ENCODE data around the gene CDC42EP5. TPM values are rescaled to one million over a fixed set of nuclear protein-coding genes. Genes with fewer than 3 reads are reported as not detected.

CDC42EP5 gene
- total RNA-seq, 1 donor from 2014 or later: 64.2 TPM

GRCh38 chr19:54440641-54441040, 32.5 kb downstream of the CDC42EP5 start:
- H3K9ac ChIP-seq (ENCODE audit: low read length): no peak overlapping the region
- H3K4me2 ChIP-seq (ENCODE audit: low read length): no peak overlapping the region
- H2AFZ ChIP-seq (ENCODE audit: low read depth, low read length): no peak overlapping the region
- H3K79me2 ChIP-seq (ENCODE audit: insufficient read depth, low read length): peaks cover 4% of the 10 kb centered on the region
- Mint-ChIP-seq H3K27ac (ENCODE audit: unreplicated experiment) (no peak overlapping the region), H3K4me1 (ENCODE audit: low read depth, unreplicated experiment) (peaks cover 3% of the 10 kb centered on the region), H3K9me3 (ENCODE audit: unreplicated experiment) (no peaks in the 10 kb centered on the region), H3K4me3 (ENCODE audit: unreplicated experiment) (no peak overlapping the region), H3K27me3 (ENCODE audit: low read depth, unreplicated experiment) (no peaks in the 10 kb centered on the region), H3K36me3 (ENCODE audit: low read depth, unreplicated experiment) (peaks cover 16% of the 10 kb centered on the region)
- peaks cover 2% of the 10 kb centered on the region for H3K36me3 ChIP-seq (ENCODE audit: insufficient read depth, low read length)
- TF ChIP-seq EZH2 (IDR thresholded peaks at IDR 0.05; ENCODE audit: insufficient read depth, low read length): no peak
- TF ChIP-seq, protein P1, sequence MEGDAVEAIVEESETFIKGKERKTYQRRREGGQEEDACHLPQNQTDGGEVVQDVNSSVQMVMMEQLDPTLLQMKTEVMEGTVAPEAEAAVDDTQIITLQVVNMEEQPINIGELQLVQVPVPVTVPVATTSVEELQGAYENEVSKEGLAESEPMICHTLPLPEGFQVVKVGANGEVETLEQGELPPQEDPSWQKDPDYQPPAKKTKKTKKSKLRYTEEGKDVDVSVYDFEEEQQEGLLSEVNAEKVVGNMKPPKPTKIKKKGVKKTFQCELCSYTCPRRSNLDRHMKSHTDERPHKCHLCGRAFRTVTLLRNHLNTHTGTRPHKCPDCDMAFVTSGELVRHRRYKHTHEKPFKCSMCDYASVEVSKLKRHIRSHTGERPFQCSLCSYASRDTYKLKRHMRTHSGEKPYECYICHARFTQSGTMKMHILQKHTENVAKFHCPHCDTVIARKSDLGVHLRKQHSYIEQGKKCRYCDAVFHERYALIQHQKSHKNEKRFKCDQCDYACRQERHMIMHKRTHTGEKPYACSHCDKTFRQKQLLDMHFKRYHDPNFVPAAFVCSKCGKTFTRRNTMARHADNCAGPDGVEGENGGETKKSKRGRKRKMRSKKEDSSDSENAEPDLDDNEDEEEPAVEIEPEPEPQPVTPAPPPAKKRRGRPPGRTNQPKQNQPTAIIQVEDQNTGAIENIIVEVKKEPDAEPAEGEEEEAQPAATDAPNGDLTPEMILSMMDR (IDR thresholded peaks at IDR 0.05; ENCODE audit: insufficient read depth, low read depth, low read length): no peak
- H3K4me1 ChIP-seq (ENCODE audit: insufficient read depth, low read length): peaks cover 4% of the 10 kb centered on the region
- H3K4me3 ChIP-seq (ENCODE audit: insufficient read depth, low read depth, low read length): no peak overlapping the region
- H3K9me3 ChIP-seq (ENCODE audit: insufficient read depth, low read depth, low read length): no peaks in the 10 kb centered on the region
- H3K27ac ChIP-seq (ENCODE audit: low read depth, low read length): no peak overlapping the region
- H4K20me1 ChIP-seq (ENCODE audit: insufficient read depth, low read length): peaks cover 38% of the 10 kb centered on the region
- FAIRE-seq (no peak), DNase-seq (ENCODE audit: low read depth) (no peak)
- no peaks in the 10 kb centered on the region for H3K27me3 ChIP-seq (ENCODE audit: insufficient read depth, low read length)

GRCh38 chr19:54439174-54439851, 33.8 kb downstream of the CDC42EP5 start:
- no peak overlapping the region for H3K27ac Mint-ChIP-seq (ENCODE audit: unreplicated experiment)
- DNase-seq (ENCODE audit: low read depth): no peak

More at GRCh38 chr19:54439174-54439851, 33.8 kb downstream of the CDC42EP5 start:
- no peak overlapping the region for H3K4me3 ChIP-seq (ENCODE audit: insufficient read depth, low read depth, low read length)
- peaks cover 51% of the 10 kb centered on the region for H4K20me1 ChIP-seq (ENCODE audit: insufficient read depth, low read length)
- Mint-ChIP-seq H3K9me3 (ENCODE audit: unreplicated experiment) (no peaks in the 10 kb centered on the region), H3K4me1 (ENCODE audit: low read depth, unreplicated experiment) (peaks cover 3% of the 10 kb centered on the region), H3K27me3 (ENCODE audit: low read depth, unreplicated experiment) (no peaks in the 10 kb centered on the region), H3K36me3 (ENCODE audit: low read depth, unreplicated experiment) (peaks cover 15% of the 10 kb centered on the region), H3K4me3 (ENCODE audit: unreplicated experiment) (no peak overlapping the region)
- peaks cover 4% of the 10 kb centered on the region for H3K79me2 ChIP-seq (ENCODE audit: insufficient read depth, low read length)
- TF ChIP-seq, protein P1 (IDR thresholded peaks at IDR 0.05; ENCODE audit: insufficient read depth, low read depth, low read length): peak; percentile 42
- no peak for TF ChIP-seq EZH2 (IDR thresholded peaks at IDR 0.05; ENCODE audit: insufficient read depth, low read length)
- no peak overlapping the region for H3K9ac ChIP-seq (ENCODE audit: low read length)
- no peak overlapping the region for H3K27ac ChIP-seq (ENCODE audit: low read depth, low read length)
- peaks cover 4% of the 10 kb centered on the region for H3K4me1 ChIP-seq (ENCODE audit: insufficient read depth, low read length)
- no peak overlapping the region for H2AFZ ChIP-seq (ENCODE audit: low read depth, low read length)
- H3K4me2 ChIP-seq (ENCODE audit: low read length): no peak overlapping the region
- no peak for FAIRE-seq
- H3K27me3 ChIP-seq (ENCODE audit: insufficient read depth, low read length): no peaks in the 10 kb centered on the region
- no peaks in the 10 kb centered on the region for H3K9me3 ChIP-seq (ENCODE audit: insufficient read depth, low read depth, low read length)
- no peaks in the 10 kb centered on the region for H3K36me3 ChIP-seq (ENCODE audit: insufficient read depth, low read length)

Data from astrocyte (in vitro differentiated cells and primary cell).